T-helper 2 cell treated with Interferon-gamma antibody and Interleukin-4, amounts not matched to agents 100 ng/mL and 5 ng/mL, for 36 hours (primary cell): ENCODE results near the gene ETFA. TPM values are rescaled to one million over a fixed set of nuclear protein-coding genes. Genes with fewer than 3 reads are reported as not detected.

ENCODE experiments used
- intact Hi-C: fragments of 100-400 bp; cut with micrococcal nuclease; formaldehyde crosslinking; loops from one replicate; pipeline ENCODE4 v1.15.1; 2023
- total RNA-seq: library from RNA; stranded (reverse); gene quantifications from 2 replicates; pipeline ENCODE4 v1.2.3, GENCODE V29; 2022

The ETFA gene
- total RNA-seq, 1 donor from 2014 or later = 119 TPM

DNA sequence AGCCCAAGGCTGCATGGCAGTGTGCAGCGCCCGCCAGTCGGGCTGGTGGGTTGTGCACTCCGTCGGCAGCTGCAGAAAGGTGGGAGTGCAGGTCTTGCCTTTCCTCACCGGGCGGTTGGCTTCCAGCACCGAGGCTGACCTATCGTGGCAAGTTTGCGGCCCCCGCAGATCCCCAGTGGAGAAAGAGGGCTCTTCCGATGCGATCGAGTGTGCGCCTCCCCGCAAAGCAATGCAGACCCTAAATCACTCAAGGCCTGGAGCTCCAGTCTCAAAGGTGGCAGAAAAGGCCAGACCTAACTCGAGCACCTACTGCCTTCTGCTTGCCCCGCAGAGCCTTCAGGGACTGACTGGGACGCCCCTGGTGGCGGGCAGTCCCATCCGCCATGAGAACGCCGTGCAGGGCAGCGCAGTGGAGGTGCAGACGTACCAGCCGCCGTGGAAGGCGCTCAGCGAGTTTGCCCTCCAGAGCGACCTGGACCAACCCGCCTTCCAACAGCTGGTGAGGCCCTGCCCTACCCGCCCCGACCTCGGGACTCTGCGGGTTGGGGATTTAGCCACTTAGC lies 29.6 kb upstream of the ETFA start:
- intact Hi-C loops = no loop called here

DNA sequence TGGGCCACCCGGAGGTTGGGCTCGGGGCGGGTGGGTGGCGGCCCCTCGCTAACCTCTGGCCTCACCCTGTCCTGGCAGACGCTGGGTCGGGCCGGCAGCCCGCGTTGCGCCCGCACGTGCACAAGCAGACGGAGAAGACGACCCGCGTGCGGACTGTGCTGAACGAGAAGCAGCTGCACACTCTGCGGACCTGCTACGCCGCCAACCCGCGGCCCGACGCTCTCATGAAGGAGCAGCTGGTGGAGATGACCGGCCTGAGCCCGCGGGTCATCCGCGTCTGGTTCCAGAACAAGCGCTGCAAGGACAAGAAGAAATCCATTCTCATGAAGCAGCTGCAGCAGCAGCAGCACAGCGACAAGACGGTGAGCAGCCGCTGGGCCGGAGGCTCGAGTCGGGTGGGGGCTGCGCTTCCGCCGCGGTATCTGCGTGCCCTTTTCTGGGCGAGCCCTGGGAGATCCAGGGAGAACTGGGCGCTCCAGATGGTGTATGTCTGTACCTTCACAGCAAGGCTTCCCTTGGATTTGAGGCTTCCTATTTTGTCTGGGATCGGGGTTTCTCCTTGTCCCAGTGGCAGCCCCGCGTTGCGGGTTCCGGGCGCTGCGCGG lies 29.0 kb upstream of the ETFA start:
- intact Hi-C loops = no loop called here

DNA sequence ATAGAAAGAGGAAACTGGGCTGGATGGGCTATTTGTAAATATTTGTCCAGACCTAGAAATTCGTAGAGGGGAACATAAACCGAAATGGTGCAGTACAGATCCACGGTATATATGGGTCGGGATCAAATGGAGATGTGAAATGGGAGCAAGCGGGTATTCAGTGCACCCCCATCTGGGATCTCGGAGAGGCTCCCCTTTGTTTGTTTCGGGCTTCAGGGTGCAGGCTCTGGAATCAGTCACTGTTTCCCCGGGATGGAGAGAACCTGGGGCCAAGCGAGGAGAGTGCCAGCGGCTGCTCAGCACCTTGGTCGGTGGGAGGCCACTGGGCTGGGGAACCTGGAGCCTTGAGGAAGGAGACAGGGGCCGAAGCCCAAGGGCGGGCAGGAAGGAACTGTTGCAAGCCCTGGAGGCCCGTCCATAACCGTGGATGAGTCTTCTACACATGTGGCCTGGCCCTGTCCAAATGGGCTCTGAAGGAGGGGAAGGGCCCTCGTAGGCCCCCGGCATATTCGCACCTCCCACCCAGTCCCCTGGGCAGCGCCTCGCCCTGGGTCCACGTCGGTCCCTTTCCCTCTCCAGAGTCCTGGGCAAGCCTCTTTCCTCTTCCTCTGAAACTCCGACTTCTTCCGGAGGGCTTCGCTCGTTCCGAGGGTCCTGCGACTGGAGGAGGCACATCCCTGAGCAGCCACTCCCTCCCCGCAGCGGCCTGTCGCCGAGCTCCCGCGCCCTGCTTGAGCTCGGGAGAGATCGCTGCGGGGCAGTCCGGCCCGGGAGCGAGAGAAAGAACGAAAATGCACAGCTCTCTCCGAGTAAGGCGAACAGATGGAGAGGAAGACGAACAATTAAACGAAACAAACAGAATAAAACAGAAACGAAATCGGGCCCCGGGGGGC lies 28.3 kb upstream of the ETFA start:
- intact Hi-C loops = loop anchor here (5.0 to 10.0 kb wide), 2 partner anchors 102 to 495 kb away; partner anchors contain the start of gene UBE2Q2

DNA sequence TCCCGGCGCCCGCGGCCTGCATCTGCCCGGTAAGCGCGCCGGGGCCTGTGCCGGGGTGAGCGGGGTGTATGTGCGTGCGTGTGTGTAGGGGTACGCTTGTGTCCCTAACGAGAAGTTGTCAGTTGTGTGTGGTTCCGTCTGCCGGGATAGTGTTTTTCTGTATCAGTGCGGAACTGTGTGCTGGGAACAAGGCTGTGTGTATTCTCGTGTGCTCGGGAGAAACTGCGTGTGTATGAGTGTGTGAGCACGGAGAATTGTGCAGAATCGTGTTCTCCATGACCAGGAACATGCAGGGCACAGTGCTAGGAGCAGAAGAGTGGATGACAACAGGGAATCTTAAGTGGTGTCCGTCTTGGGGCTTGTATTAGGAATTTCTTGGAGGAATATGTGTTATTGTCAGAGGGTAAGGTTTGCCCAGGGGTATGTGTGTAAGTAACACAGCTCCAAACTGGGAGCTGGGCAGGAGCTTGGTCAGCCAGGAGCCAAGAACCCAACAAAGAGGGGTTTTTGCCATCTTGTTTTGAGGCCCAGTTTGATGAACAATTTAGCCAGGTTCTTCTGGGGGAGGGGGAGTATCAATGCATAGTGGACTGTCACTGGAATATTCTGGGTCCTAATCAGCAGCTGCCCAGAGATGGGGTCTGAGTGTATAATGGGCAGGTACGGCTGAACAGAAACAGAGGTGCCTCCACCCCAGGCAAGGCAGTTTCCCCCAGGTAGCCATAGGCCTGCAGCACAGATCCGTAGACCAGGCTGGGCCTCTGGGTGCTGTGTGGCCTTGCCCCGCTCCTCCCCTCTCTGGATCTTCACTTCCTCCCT lies 27.4 kb upstream of the ETFA start:
- intact Hi-C loops = loop anchor here (5.0 to 10.0 kb wide), 2 partner anchors 101 to 494 kb away; partner anchors contain the start of gene UBE2Q2

DNA sequence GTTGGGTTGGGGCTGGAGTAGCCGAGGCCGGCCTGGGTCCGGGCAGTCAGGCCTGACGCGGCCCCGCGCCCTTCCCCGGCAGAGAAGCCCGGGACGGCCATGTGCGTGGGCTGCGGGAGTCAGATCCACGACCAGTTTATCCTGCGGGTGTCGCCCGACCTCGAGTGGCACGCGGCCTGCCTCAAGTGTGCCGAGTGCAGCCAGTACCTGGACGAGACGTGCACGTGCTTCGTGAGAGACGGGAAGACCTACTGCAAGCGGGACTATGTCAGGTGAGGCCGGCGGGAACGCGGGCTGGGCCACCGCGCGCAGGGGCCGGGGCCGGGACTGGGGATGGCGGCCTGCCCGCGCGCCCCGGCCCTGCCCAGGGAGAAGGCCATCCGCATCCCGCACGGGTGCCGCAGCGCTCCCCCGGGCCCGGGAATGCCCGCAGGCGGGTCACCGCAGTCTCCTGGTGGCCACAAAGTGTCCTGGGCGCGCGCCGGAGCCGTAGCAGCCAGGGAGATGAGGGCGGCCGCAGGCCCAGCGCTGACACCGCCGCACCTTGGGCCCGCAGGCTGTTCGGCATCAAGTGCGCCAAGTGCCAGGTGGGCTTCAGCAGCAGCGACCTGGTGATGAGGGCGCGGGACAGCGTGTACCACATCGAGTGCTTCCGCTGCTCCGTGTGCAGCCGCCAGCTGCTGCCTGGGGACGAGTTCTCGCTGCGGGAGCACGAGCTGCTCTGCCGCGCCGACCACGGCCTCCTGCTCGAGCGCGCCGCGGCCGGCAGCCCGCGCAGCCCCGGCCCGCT lies 26.6 kb upstream of the ETFA start:
- intact Hi-C loops = loop anchor here (2.0 to 10.0 kb wide), 3 partner anchors 27 to 493 kb away; partner anchors contain the start of genes ETFA and UBE2Q2

DNA sequence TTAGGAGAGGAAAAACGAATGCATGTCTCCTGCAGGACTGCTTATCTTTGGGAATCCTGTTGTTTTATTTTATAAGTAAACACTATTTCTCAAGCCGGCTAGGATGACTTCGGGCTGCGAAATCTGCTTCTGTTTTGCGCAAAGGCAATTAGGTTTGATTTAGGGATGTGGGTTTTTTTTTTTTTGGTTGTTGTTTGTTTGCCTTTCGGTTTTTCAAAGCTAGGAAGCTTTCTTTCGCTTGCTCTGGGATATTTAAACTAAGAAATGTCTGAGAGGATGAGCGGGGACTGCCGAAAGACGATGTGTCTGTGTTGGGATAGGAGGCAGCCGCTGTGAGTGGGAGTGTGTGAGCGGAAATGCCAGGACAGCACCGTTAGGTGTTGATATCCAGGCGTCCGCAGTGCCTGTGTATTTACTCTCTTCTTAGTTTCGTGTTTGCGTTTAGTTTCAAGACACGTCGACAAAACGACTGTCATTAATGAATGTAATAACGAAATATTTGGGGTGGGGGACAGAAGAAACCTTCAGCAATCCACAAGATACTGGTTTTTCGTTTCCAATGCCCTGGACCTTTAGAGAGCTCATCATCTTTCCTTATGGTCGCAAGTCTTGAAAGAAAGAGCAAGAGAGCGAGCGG lies 25.9 kb upstream of the ETFA start:
- intact Hi-C loops = loop anchor here (2.0 to 10.0 kb wide), 3 partner anchors 26 to 492 kb away; partner anchors contain the start of genes ETFA and UBE2Q2

DNA sequence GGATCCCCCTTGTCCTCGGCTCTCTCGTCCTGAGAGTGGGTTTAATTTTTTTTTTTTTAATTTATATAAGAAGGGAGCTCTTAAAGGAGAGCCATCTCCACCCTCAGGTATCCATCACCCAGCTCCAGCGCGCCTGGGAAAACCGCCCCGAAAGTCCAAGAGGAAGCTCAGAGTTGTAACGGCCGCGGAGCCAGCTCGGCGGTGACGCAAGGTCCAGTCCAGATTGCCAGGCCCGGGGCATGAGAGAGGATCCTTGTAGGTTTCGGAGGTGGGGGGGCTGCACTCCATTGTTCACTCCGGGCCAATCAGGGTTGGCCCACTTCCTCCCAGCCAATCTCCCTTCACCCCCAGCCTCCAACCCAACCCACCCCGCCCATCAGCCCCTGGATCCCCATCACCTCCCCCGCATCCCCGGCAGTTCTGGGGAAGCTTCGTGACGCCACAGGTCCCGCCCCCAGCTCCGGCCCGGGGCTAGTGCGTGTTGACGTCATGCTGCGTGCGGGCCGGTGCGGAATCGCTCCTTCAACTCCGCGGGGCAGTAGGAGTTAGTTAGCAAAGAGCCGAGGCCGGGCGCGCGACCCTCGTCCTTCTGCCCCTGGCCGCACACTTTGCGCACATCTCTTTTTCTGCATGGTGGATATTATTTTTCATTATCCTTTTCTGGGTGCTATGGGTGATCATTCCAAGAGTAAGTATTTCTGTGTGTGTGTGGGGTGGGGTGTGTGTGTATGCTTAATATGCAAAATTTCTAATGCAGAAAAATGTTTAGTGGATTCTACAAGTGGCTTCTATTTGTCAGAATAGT lies 25.2 kb upstream of the ETFA start, which contains the start of gene ISL2:
TSS of gene ISL2 (plus strand) at position 520 of the 805 bp plus-strand sequence. CDS start at position 631, 111 bp downstream.
- intact Hi-C loops = loop anchor here (2.0 to 10.0 kb wide), 3 partner anchors 26 to 492 kb away; partner anchors contain the start of genes ETFA and UBE2Q2

DNA sequence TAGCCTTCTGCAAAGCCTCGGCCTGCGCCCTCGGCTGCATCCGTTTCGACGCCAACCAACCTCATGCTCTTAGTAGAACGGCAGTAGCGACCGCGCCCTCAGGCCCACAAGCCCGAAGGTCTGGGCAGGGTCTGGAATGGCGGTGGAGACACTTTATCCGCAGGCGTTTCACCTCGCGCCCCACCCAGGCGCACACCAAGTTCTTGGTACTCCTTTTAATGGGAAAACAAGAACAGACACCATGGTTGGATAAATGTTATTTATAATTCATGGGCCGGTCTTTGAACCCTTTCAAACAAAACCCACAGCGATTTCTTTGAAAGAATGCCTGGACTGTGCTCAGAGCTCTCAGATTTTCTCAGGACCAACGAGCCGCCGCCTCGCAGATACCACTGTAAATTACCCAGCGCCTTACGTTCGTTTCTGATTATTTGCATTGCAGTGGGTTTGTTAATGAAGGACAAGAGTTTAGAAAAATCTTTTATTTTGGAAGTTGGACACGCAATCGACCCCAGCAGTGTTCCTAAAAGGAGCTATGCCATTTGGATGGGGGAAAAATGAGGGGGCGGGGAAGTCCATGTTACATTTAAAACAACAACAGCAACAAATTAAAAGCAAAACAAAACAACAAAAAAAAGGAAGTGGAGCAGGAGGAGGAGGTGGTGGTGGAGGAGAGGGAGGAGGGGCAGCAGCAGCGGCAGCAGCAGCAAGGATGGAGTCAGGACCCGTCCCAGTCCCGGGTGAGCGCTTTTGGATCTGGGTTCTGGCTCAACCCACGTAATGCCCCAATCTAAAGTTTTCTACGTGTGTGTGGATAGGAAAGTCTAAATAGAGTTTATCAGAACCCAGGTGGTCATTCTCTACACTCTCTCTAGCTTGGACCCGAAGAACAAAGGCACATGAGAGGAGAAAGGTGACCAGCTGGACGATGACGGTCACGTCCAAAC lies 24.3 kb upstream of the ETFA start:
- intact Hi-C loops = loop anchor here (2.0 to 10.0 kb wide), 3 partner anchors 25 to 491 kb away; partner anchors contain the start of genes ETFA and UBE2Q2

DNA sequence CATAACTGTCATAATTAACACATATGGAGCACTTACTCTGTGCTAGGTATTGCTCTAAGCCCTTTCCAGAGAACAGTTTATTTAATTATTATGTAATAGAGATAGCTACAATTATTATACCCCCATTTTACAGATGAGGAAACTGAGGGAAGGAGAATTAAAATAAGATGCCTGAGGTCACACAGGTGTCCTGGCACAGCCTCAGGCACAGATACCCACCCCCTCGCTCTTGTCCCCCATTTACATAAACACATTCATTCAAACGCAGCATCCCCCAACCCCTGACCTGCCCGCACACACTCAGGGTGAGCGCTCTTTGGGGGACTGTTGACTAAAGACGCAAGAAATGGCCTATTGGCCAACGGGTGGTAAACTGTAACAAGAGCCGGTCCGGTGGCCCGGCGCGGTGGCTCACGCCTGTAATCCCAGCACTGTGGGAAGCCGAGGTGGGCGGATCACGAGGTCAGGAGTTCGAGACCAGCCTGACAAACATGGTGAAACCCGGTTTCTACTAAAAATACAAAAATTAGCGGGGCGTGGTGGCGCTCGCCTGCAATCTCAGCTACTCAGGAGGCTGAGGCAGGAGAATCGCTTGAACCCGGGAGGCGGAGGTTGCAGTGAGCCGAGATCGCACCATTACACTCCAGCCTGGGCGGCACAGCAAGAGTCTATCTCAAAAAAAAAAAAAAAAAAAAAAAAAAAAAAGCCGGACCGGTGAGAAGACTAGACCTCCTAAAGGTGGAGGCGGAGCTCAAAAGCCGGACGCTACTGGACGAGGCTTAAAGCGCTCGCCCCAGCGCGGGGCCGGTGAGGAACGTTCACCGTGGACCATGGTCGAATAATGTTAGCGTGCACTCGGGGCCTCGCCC lies 23.4 kb upstream of the ETFA start:
- intact Hi-C loops = loop anchor here (5.0 to 10.0 kb wide), 2 partner anchors 97 to 490 kb away; partner anchors contain the start of gene UBE2Q2

DNA sequence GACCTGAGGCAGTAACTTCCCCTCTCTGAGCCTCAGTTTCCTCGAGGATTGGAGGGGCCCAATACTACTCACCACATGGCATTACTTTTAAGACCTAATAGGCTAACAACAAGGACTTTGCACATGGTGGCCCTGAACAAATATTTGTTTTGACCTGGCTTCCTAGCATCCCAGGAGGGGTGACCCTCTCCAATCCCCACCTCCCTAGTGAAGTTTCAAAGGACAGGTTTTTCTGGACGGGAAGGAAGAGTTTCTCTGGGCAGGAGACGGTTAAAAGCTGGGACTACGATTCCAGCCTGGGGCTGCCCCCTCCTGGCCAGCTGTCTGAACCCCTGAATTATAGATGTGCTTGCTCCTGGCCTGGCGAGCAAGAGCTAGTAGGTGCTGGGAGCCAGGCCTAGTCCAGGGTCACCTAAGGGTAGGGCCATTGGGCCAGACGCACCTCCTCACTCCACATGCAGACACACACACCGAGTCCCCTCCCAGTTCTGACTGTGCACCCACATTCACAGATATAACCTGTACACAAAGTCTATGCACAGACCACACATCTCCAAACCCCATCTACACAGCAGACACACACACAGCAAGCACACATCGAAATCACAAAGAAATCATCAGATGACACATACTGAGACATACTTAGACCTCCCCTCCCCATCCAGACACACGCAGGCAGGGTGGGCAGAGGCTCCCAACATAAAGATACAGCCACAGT lies 22.6 kb upstream of the ETFA start:
- intact Hi-C loops = loop anchor here (10.0 kb wide), 1 partner anchor 489 kb away; the partner anchor contains the start of gene UBE2Q2

DNA sequence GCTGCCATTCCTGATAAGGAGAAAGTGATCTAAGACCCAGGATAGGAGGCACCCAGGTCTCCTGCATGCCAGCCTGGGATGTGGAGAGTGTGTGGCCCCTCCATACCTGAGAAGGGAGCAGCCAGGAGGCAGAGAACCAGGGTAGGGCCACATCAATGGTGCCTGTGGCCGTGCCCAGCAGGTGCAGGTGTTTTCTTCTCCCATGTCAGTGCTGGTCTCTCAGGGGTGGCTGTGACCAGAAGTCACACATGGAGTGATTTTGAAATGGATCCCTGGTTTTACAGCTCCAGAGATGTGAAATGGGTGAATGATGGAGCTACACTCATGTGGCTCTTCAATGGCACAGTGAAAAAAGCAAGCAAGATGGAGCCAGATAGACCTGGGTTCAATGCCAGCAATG lies 22.0 kb upstream of the ETFA start:
- intact Hi-C loops = loop anchor here (10.0 kb wide), 1 partner anchor 489 kb away; the partner anchor contains the start of gene UBE2Q2

DNA sequence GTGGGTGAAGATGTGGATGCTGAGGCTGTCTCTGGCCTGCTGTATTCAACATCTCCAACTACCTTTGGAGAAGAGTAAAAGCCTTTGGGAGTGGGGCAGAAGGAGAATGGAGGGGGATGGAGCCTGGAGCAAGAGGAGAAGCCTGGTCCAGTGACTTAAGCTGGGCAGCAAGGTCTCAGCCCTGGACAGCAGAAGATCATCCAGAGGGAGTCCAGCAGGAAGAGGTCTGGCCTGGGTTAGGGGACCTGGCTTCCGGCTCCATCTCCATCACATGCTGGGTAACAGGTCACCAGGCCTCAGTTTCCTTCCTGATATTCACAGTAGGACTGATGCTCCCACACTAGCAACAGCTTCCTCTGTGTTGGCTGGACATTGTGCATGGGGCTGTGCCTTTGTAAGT lies 21.5 kb upstream of the ETFA start:
- intact Hi-C loops = loop anchor here (10.0 kb wide), 1 partner anchor 488 kb away; the partner anchor contains the start of gene UBE2Q2

DNA sequence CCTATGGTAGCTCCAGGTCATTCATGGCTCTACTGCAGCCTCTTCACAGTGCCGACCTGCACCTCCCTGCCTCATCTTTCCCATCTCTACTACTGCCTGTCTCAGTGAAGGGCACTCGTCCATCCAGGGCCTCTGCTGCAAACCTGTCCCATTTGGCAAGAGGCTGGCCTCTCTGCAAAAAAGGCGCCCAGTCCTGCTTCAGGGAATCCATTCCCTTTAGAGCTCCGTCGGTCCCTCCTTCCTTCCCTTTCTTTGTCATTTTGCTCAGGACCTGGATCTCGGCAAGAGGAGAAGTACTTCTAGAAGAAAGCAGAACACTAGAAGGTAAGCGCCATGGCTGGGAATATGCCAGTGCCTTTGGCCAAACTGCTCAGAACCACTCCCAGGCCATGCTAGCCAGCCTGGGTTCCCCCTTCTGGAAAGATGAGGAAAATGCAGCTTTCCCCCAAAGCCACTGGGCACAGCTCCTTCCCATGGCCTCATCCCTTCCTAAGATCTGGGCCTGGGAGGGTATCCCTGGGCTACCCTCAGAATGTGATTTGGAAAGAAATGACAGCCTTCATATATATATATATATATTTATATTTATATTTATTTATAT lies 18.9 kb upstream of the ETFA start:
- intact Hi-C loops = loop anchor here (10.0 kb wide), 1 partner anchor 485 kb away; the partner anchor contains the start of gene UBE2Q2

DNA sequence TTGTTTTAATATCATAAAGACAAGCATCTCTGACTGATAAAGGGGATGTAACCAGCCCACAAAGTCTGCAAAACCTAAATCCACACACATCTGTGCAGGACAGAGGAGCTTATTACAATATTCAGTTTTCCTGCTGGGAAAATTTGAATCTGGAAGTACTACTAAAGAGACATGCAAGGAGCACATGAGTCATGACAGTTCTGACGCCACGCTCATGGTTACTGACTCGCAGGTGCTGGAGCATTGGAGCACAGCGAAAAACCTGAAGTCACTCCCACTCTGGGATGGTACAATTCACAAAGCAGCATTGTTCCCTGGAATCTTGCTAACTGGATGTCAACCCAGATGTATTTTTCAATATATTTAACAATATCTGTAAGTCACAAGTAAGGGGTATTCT lies 17.7 kb upstream of the ETFA start:
- intact Hi-C loops = no loop called here

DNA sequence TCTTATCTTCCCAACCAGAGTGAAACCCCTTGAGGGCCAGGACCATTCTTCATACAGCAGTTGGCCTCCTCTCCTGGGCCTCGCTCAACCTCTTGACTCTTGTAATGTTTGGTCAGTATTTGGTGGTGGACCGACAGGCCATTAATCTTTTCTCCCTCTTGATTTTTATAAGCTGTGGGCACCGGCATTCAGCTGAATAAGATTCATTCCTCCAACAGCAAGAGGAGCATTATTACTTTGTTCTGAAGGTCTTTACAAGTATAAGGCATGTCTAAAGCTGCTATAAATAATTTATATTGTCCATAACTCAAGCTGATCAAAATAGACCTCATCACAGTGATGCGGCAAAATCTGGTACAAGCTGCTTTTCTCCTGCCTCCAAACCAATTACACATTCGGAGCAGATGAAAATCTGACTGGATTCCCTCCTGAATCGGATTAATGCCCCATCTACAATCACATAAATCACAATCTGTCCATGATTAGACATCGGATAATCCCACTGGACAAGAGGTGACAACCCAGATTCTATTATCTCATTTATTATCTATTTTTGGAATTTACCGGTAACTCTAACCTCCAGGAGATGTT lies 16.9 kb upstream of the ETFA start:
- intact Hi-C loops = no loop called here
